HepG2 (cell line): ENCODE data around the gene GPATCH3. TPM values are rescaled to one million over a fixed set of nuclear protein-coding genes. Genes with fewer than 3 reads are reported as not detected.

ENCODE experiments used
- ATAC-seq: fragments of 200-7000 bp; cut with Tn5 transposase; 3 replicates; pipeline ENCODE4 v1.9.1; 2020; ENCODE audit warnings: mild to moderate bottlenecking, moderate library complexity
- BruUV-seq: library from RNA; stranded (reverse); fragments of 400-500 nt; replicated peaks from 2 replicates; lab custom pipeline; 2021; lab: Mats Ljungman, UMichigan
- CTCF ChIA-PET: fragments of 300-600 bp; formaldehyde crosslinking; extraction: SDS; loops from one replicate; lab custom pipeline; 2021; ENCODE audit warnings: low total read pairs, inconsistent platforms, low intra/inter-chr PET ratio; lab: Yijun Ruan, JAX
- POLR2A ChIA-PET: fragments of 350-600 bp; sonication (Branson Sonifier 250); formaldehyde crosslinking; loops from one replicate; lab custom pipeline; 2020; ENCODE audit warnings: antibody characterized with exemption, inconsistent platforms; lab: Yijun Ruan, JAX
- DNase-seq: peaks from one replicate; pipeline ENCODE4 v3.0.0-alpha.2; 2015; ENCODE audit warnings: low spot score
- FAIRE-seq: peaks from 3 replicates; lab custom pipeline; 2011; peaks lifted over from hg19 to GRCh38; lab: Jason Lieb, UNC
- H2AFZ ChIP-seq: one replicate; pipeline ENCODE4 v1.6.1; 2011; ENCODE audit warnings: low read length, inconsistent platforms
- H3K27ac ChIP-seq: fragments of 300-600 bp; 3 replicates; pipeline ENCODE4 v1.8.0; 2011; ENCODE audit warnings: mixed run types, mild to moderate bottlenecking, mixed read lengths, low read length, inconsistent platforms; ENCODE audit not compliant: insufficient read depth; ENCODE audit errors: extremely low read length
- H3K27me3 ChIP-seq, 2 experiments: fragments of 200-600 bp in 1 of 2; 2 replicates in 1 of 2; 3 replicates in 1 of 2; pipeline versions ENCODE4 v1.6.0 to v1.8.0; 2011; ENCODE audit warnings: low read length in 2 of 2, mild to moderate bottlenecking in 2 of 2, moderate library complexity in 2 of 2, inconsistent platforms in 1 of 2; ENCODE audit not compliant: insufficient read depth in 2 of 2, control insufficient read depth in 1 of 2
- H3K36me3 ChIP-seq, 2 experiments: fragments of 200-600 bp in 1 of 2; replicated peaks in 1 of 2; 2 replicates in 1 of 2; 3 replicates in 1 of 2; pipeline versions ENCODE4 v1.5.1 to v1.8.0; 2011; ENCODE audit warnings: low read length in 2 of 2, inconsistent platforms in 1 of 2; ENCODE audit not compliant: insufficient read depth in 2 of 2, control insufficient read depth in 1 of 2
- H3K4me1 ChIP-seq: 2 replicates; pipeline ENCODE4 v1.5.1; 2012; ENCODE audit warnings: low read length, inconsistent platforms; ENCODE audit not compliant: insufficient read depth
- H3K4me2 ChIP-seq: 2 replicates; pipeline ENCODE4 v1.6.0; 2011; ENCODE audit warnings: low read depth, low read length, inconsistent platforms
- H3K4me3 ChIP-seq, 3 experiments: fragments of 200-600 bp in 1 of 3; sonication (generic), shearing (Covaris generic) in 1 of 3; replicated peaks in 1 of 3; 2 replicates each; pipeline ENCODE4 v1.5.1; 2011 to 2016; ENCODE audit warnings: low read length in 3 of 3, inconsistent platforms in 2 of 3, low read depth in 2 of 3, mild to moderate bottlenecking in 2 of 3, control low read depth in 1 of 3, mixed read lengths in 1 of 3; ENCODE audit not compliant: insufficient read depth in 1 of 3
- H3K79me2 ChIP-seq: one replicate; pipeline ENCODE4 v1.6.1; 2011; ENCODE audit warnings: low read length, inconsistent platforms; ENCODE audit not compliant: insufficient read depth
- H3K9ac ChIP-seq: 2 replicates; pipeline ENCODE4 v1.6.0; 2011; ENCODE audit warnings: mild to moderate bottlenecking, low read depth, low read length, inconsistent platforms; ENCODE audit not compliant: insufficient read depth
- H3K9me3 ChIP-seq: 2 replicates; pipeline ENCODE4 v1.5.1; 2012; ENCODE audit warnings: mild to moderate bottlenecking, low read length
- H4K20me1 ChIP-seq: 2 replicates; pipeline ENCODE4 v1.6.0; 2011; ENCODE audit warnings: inconsistent platforms, mild to moderate bottlenecking, low read length, moderate library complexity; ENCODE audit not compliant: insufficient read depth
- BORCS8-MEF2B ChIP-seq: sonication (generic); formaldehyde crosslinking; IDR thresholded peaks from 2 replicates; pipeline ENCODE4 v1.8.0; 2022; ENCODE audit warnings: mild to moderate bottlenecking, missing genetic modification reagents
- RBM22 ChIP-seq: fragments of 200-400 bp; formaldehyde crosslinking; optimal IDR thresholded peaks from 2 replicates; pipeline ENCODE3; 2017; ENCODE audit warnings: mild to moderate bottlenecking, low read length, moderate library complexity
- WGBS: methylation state at CpG from one replicate; pipeline ENCODE4 v1.1.6; 2017; ENCODE audit warnings: low lambda C conversion rate; 5-methylcytosine and 5-hydroxymethylcytosine counted together
- in situ Hi-C: cut with HindIII; loops from 2 replicates; pipeline ENCODE4 v1.10.0; 2017; ENCODE audit warnings: low pct_unique_long_range_greater_than_20kb; ENCODE audit not compliant: extremely low pct_ligation_motif_present
- intact Hi-C: fragments of 100-400 bp; cut with micrococcal nuclease; formaldehyde crosslinking; loops from one replicate; pipeline ENCODE4 v1.10.0; 2022; ENCODE audit not compliant: unreplicated experiment
- polyA plus RNA-seq, 8 experiments: library from polyadenylated mRNA; depleted of rRNA in 3 of 8; stranded (reverse) in 7 of 8; unstranded in 1 of 8; fragments of >200 nt; fragmentation: Illumina TruSeq in 4 of 8; extraction: Trizol in 4 of 8; gene quantifications; 2 replicates each; pipeline versions ENCODE4 v1.2.1 to v1.2.3, GENCODE V29; 2011 to 2016; ENCODE audit warnings: low read depth in 4 of 8, missing spikeins in 1 of 8, mixed read lengths in 1 of 8; ENCODE audit not compliant: insufficient read depth in 1 of 8
- total RNA-seq, 5 experiments: library from RNA; depleted of rRNA; stranded (reverse); fragments of >200 nt; fragmentation: Illumina TruSeq; extraction: Trizol; gene quantifications; 2 replicates each; pipeline ENCODE4 v1.2.3, GENCODE V29; 2016; ENCODE audit warnings: low read depth in 1 of 5
- TF ChIP-seq, protein P1 (sequence below): sonication (generic); formaldehyde crosslinking; IDR thresholded peaks from one replicate; pipeline ENCODE4 v1.5.1; 2020; ENCODE audit warnings: mild to moderate bottlenecking, missing genetic modification reagents; ENCODE audit errors: not compliant biosample characterization
- TF ChIP-seq, protein P2 (sequence below): sonication (generic); formaldehyde crosslinking; IDR thresholded peaks from 2 replicates; pipeline ENCODE4 v1.5.1; 2020; ENCODE audit warnings: mild to moderate bottlenecking, missing genetic modification reagents, moderate library complexity
- TF ChIP-seq, protein P3 (sequence below): sonication (generic); formaldehyde crosslinking; conservative IDR thresholded peaks from 2 replicates; pipeline ENCODE4 v1.4.0; 2020; ENCODE audit warnings: missing genetic modification reagents

Gene GPATCH3
- total and polyA plus RNA-seq, 2 of the 13 experiments (the other 11 are each of a cell fraction or from before 2014, with no cell fraction given) = 8.3 to 11.0 TPM

DNA sequence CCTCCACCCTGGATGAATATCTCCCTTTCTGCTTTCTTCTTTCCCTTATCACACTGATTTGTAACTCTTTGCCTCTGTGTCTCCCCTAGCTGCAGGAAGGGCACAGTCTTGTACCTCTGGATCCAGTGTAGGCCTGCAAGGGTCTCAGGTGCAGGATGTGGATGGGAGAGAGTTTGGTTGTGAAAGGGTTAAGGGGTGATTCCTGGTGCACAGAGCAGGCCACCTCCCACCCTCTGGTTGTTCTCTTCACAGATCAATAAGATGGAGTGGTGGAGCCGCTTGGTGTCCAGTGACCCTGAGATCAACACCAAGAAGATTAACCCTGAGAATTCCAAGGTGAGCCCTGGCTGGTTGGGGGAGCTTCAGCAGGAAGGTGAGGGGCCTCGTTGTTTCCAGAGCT, 44.9 kb upstream of the GPATCH3 start (continued):
- peak; percentile 27; the same call in 1 of the 2 replicates for TF ChIP-seq BORCS8-MEF2B (CRISPR knock-in tag)
- TF ChIP-seq, protein P1, sequence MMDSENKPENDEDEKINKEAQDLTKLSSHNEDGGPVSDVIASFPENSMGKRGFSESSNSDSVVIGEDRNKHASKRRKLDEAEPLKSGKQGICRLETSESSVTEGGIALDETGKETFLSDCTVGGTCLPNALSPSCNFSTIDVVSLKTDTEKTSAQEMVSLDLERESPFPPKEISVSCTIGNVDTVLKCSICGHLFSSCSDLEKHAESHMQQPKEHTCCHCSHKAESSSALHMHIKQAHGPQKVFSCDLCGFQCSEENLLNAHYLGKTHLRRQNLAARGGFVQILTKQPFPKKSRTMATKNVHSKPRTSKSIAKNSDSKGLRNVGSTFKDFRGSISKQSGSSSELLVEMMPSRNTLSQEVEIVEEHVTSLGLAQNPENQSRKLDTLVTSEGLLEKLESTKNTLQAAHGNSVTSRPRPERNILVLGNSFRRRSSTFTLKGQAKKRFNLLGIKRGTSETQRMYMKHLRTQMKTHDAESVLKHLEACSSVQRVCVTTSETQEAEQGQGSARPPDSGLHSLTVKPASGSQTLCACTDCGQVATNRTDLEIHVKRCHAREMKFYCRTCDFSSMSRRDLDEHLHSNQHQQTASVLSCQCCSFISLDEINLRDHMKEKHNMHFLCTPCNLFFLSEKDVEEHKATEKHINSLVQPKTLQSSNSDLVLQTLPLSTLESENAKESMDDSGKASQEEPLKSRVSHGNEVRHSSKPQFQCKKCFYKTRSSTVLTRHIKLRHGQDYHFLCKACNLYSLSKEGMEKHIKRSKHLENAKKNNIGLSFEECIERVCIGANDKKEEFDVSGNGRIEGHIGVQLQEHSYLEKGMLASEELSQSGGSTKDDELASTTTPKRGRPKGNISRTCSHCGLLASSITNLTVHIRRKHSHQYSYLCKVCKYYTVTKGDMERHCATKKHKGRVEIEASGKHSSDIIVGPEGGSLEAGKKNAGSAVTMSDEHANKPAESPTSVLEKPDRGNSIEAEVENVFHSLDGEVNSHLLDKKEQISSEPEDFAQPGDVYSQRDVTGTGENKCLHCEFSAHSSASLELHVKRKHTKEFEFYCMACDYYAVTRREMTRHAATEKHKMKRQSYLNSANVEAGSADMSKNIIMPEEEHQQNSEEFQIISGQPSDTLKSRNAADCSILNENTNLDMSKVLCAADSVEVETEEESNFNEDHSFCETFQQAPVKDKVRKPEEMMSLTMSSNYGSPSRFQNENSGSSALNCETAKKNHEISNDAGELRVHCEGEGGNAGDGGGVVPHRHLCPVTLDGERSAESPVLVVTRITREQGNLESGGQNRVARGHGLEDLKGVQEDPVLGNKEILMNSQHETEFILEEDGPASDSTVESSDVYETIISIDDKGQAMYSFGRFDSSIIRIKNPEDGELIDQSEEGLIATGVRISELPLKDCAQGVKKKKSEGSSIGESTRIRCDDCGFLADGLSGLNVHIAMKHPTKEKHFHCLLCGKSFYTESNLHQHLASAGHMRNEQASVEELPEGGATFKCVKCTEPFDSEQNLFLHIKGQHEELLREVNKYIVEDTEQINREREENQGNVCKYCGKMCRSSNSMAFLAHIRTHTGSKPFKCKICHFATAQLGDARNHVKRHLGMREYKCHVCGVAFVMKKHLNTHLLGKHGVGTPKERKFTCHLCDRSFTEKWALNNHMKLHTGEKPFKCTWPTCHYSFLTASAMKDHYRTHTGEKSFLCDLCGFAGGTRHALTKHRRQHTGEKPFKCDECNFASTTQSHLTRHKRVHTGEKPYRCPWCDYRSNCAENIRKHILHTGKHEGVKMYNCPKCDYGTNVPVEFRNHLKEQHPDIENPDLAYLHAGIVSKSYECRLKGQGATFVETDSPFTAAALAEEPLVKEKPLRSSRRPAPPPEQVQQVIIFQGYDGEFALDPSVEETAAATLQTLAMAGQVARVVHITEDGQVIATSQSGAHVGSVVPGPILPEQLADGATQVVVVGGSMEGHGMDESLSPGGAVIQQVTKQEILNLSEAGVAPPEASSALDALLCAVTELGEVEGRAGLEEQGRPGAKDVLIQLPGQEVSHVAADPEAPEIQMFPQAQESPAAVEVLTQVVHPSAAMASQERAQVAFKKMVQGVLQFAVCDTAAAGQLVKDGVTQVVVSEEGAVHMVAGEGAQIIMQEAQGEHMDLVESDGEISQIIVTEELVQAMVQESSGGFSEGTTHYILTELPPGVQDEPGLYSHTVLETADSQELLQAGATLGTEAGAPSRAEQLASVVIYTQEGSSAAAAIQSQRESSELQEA (CRISPR knock-in tag) = peak; percentile 13

DNA sequence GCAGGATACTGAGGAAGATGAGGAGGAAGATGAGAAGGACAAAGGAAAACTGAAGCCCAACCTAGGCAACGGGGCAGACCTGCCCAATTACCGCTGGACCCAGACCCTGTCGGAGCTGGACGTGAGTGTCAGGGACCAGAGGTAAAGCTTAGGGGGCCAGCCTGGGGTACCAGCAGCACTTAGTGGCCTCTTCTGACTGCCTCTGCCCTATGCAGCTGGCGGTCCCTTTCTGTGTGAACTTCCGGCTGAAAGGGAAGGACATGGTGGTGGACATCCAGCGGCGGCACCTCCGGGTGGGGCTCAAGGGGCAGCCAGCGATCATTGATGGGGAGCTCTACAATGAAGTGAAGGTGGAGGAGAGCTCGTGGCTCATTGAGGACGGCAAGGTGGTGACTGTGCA, 42.4 kb upstream of the GPATCH3 start:
- Histone ChIP-seq H3K9ac (no peak overlapping the region), H3K4me3 (no peak overlapping the region), H3K4me1 (peaks cover 81% of the 10 kb centered on the region), H2AFZ (no peak overlapping the region), H3K4me2 (no peak overlapping the region), H3K27ac (peak overlapping the region; percentile 68), H4K20me1 (no peaks in the 10 kb centered on the region), H3K36me3 (peaks cover 26 to 52% of the 10 kb centered on the region in 2 experiments), H3K79me2 (peaks cover 19% of the 10 kb centered on the region), H3K27me3 (no peaks in the 10 kb centered on the region)
- DNase-seq (no peak), ATAC-seq (no peak)
- intact Hi-C loops (no loop called here), in situ Hi-C loops (no loop called here)
- WGBS = 94% methylated on average over 11 of the region's 12 CpGs
- BruUV-seq = no TSS peak
- CTCF ChIA-PET = no interaction called here
- peak; percentile 42 for TF ChIP-seq RBM22
- TF ChIP-seq, protein P2, sequence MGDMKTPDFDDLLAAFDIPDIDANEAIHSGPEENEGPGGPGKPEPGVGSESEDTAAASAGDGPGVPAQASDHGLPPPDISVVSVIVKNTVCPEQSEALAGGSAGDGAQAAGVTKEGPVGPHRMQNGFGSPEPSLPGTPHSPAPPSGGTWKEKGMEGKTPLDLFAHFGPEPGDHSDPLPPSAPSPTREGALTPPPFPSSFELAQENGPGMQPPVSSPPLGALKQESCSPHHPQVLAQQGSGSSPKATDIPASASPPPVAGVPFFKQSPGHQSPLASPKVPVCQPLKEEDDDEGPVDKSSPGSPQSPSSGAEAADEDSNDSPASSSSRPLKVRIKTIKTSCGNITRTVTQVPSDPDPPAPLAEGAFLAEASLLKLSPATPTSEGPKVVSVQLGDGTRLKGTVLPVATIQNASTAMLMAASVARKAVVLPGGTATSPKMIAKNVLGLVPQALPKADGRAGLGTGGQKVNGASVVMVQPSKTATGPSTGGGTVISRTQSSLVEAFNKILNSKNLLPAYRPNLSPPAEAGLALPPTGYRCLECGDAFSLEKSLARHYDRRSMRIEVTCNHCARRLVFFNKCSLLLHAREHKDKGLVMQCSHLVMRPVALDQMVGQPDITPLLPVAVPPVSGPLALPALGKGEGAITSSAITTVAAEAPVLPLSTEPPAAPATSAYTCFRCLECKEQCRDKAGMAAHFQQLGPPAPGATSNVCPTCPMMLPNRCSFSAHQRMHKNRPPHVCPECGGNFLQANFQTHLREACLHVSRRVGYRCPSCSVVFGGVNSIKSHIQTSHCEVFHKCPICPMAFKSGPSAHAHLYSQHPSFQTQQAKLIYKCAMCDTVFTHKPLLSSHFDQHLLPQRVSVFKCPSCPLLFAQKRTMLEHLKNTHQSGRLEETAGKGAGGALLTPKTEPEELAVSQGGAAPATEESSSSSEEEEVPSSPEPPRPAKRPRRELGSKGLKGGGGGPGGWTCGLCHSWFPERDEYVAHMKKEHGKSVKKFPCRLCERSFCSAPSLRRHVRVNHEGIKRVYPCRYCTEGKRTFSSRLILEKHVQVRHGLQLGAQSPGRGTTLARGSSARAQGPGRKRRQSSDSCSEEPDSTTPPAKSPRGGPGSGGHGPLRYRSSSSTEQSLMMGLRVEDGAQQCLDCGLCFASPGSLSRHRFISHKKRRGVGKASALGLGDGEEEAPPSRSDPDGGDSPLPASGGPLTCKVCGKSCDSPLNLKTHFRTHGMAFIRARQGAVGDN (CRISPR knock-in tag) = peak; percentile 25; the same call in 1 of the 2 replicates
- TF ChIP-seq, protein P3, sequence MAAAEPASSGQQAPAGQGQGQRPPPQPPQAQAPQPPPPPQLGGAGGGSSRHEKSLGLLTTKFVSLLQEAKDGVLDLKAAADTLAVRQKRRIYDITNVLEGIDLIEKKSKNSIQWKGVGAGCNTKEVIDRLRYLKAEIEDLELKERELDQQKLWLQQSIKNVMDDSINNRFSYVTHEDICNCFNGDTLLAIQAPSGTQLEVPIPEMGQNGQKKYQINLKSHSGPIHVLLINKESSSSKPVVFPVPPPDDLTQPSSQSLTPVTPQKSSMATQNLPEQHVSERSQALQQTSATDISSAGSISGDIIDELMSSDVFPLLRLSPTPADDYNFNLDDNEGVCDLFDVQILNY (CRISPR knock-in tag) = no peak
- TF ChIP-seq, all 625 proteins: peak for 2
- no peak for FAIRE-seq
- POLR2A ChIA-PET = interaction anchor here (2.2 to 12.9 kb wide), 2 partner anchors 31 to 51 kb away, joined by 9 to 371 read pairs; partner anchors contain the start of genes NR0B2 and TRNP1
- no peaks in the 10 kb centered on the region for H3K9me3 ChIP-seq
